ENCODE results near the gene MAP3K1.
A peak's percentile ranks its signal among the peaks of the same experiment; 100 is the strongest.

MAP3K1 gene

GRCh38 chr5:56829137-56829908 is 14.0 kb downstream of the MAP3K1 start:
- Histone ChIP-seq H3K27me3 (no peaks in the 10 kb centered on the region), H3K4me3 (ENCODE audit: low read depth in 1 of 2, low read length in 1 of 2) (no peak overlapping the region), H3K4me1 (ENCODE audit: control insufficient read depth in 1 of 2, insufficient read depth in 1 of 2, low read depth in 1 of 2, low read length in 1 of 2) (peaks cover 6 to 17% of the 10 kb centered on the region in 2 experiments), H3K27ac (no peak overlapping the region), H3K36me3 (no peaks in the 10 kb centered on the region), H3K9me3 (no peaks in the 10 kb centered on the region)
- no peak for TF ChIP-seq CTCF (IDR thresholded peaks at IDR 0.05)

GRCh38 chr5:56831773-56832172 is 16.4 kb downstream of the MAP3K1 start:
- no peak overlapping the region for H3K4me3 ChIP-seq (ENCODE audit: low read depth in 1 of 2, low read length in 1 of 2)
- no peaks in the 10 kb centered on the region for H3K36me3 ChIP-seq
- H3K27me3 ChIP-seq, result no peaks in the 10 kb centered on the region
- TF ChIP-seq CTCF (IDR thresholded peaks at IDR 0.05), result no peak
- peaks cover 6% of the 10 kb centered on the region in 2 experiments for H3K4me1 ChIP-seq (ENCODE audit: control insufficient read depth in 1 of 2, insufficient read depth in 1 of 2, low read depth in 1 of 2, low read length in 1 of 2)
- no peak overlapping the region for H3K27ac ChIP-seq
- H3K9me3 ChIP-seq, result no peaks in the 10 kb centered on the region

- no peaks in the 10 kb centered on the region for H3K36me3 ChIP-seq
- H3K27me3 ChIP-seq, result no peaks in the 10 kb centered on the region
- no peaks in the 10 kb centered on the region for H3K9me3 ChIP-seq
- TF ChIP-seq CTCF (IDR thresholded peaks at IDR 0.05), result no peak
- H3K4me1 ChIP-seq (ENCODE audit: control insufficient read depth in 1 of 2, insufficient read depth in 1 of 2, low read depth in 1 of 2, low read length in 1 of 2), result peaks cover 6 to 10% of the 10 kb centered on the region in 2 experiments
- H3K27ac ChIP-seq, result no peak overlapping the region
- no peak overlapping the region for H3K4me3 ChIP-seq (ENCODE audit: low read depth in 1 of 2, low read length in 1 of 2)
Observed at GRCh38 chr5:56833325-56833724, 18.0 kb downstream of the MAP3K1 start.

GRCh38 chr5:56837381-56837780 is 22.0 kb downstream of the MAP3K1 start:
- no peaks in the 10 kb centered on the region for H3K9me3 ChIP-seq
- peaks cover 3 to 20% of the 10 kb centered on the region in 2 experiments for H3K4me1 ChIP-seq (ENCODE audit: control insufficient read depth in 1 of 2, insufficient read depth in 1 of 2, low read depth in 1 of 2, low read length in 1 of 2)
- no peak overlapping the region for H3K4me3 ChIP-seq (ENCODE audit: low read depth in 1 of 2, low read length in 1 of 2)
- no peaks in the 10 kb centered on the region for H3K36me3 ChIP-seq
- TF ChIP-seq CTCF (IDR thresholded peaks at IDR 0.05), result no peak
- H3K27ac ChIP-seq, result peak overlapping the region; percentile 57
- no peaks in the 10 kb centered on the region for H3K27me3 ChIP-seq

- H3K4me3 ChIP-seq (ENCODE audit: low read depth in 1 of 2, low read length in 1 of 2), result no peak overlapping the region
- H3K4me1 ChIP-seq (ENCODE audit: control insufficient read depth in 1 of 2, insufficient read depth in 1 of 2, low read depth in 1 of 2, low read length in 1 of 2), result peaks cover 3 to 20% of the 10 kb centered on the region in 2 experiments
- H3K27ac ChIP-seq, result peak overlapping the region; percentile 57
- H3K36me3 ChIP-seq, result no peaks in the 10 kb centered on the region
- H3K27me3 ChIP-seq, result no peaks in the 10 kb centered on the region
- no peaks in the 10 kb centered on the region for H3K9me3 ChIP-seq
- TF ChIP-seq CTCF (IDR thresholded peaks at IDR 0.05), result no peak
Observed at GRCh38 chr5:56837956-56838355, 22.6 kb downstream of the MAP3K1 start.
